Measurements from ENCODE around the gene CREB3. TPM values are rescaled to one million over a fixed set of nuclear protein-coding genes. Genes with fewer than 3 reads are reported as not detected.

Gene CREB3
- total and polyA plus RNA-seq, 9 donors: 31.2 to 41.5 (median 36.6) TPM

DNA sequence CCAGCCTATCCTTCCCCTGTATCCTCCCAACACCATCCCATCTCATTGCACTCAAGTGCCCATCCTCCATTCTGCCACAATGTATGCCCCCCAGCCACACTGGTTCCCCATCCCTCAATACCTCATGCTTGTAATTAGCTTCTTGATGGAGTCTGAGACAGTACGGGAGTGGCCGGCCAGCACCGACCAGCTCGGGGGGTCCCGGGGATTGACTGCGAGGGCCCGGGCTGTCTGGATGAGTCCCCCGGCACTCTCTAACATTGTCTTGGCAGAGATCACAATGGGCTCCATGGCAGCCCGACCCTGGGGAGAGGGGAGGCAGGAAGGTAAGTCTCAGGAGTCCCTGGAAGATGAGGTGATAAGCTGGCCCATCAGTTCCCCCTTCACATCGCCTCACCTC lies 25.5 kb upstream of the CREB3 start:
- no peaks in the 10 kb centered on the region for H3K36me3 ChIP-seq
- no peak for DNase-seq
- WGBS, 3 donors: 82 to 96% (median 89%) methylated on average over 9 to 10 of the region's 10 CpGs
- TF ChIP-seq POLR2A (IDR thresholded peaks at IDR 0.05) (no peak), EP300 (IDR thresholded peaks at IDR 0.05) (no peak)
- TF ChIP-seq, protein P1, sequence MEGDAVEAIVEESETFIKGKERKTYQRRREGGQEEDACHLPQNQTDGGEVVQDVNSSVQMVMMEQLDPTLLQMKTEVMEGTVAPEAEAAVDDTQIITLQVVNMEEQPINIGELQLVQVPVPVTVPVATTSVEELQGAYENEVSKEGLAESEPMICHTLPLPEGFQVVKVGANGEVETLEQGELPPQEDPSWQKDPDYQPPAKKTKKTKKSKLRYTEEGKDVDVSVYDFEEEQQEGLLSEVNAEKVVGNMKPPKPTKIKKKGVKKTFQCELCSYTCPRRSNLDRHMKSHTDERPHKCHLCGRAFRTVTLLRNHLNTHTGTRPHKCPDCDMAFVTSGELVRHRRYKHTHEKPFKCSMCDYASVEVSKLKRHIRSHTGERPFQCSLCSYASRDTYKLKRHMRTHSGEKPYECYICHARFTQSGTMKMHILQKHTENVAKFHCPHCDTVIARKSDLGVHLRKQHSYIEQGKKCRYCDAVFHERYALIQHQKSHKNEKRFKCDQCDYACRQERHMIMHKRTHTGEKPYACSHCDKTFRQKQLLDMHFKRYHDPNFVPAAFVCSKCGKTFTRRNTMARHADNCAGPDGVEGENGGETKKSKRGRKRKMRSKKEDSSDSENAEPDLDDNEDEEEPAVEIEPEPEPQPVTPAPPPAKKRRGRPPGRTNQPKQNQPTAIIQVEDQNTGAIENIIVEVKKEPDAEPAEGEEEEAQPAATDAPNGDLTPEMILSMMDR (IDR thresholded peaks at IDR 0.05): no peak
- no peak overlapping the region for H3K27ac ChIP-seq
- no peaks in the 10 kb centered on the region for H3K4me1 ChIP-seq (ENCODE audit: insufficient read depth)
- H3K4me3 ChIP-seq: no peak overlapping the region
- H3K27me3 ChIP-seq: no peaks in the 10 kb centered on the region
- no peaks in the 10 kb centered on the region for H3K9me3 ChIP-seq
- intact Hi-C loops (cut with DNase I): no loop called here

DNA sequence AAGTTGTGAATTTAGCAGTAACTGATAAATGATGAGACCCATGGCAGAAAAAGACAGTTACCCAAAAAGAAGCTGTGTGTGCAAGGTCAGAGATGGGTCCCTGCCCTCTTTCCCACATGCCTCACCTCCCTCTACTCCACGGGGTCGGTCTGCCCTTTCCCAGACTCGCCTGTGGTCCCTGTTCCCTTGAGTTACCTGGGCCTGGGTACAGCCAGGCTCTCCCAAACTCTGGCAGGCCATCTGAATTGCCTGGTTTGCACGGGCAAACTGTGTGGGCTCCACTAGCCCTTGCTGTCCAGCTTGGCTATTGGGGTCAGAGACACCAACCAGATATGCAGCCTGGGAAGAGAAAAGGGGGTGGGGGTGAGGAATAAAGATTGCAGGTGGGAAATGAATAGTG lies 24.3 kb upstream of the CREB3 start:
- H3K27me3 ChIP-seq: no peaks in the 10 kb centered on the region
- no peak for DNase-seq
- H3K4me1 ChIP-seq (ENCODE audit: insufficient read depth): no peaks in the 10 kb centered on the region
- no peak overlapping the region for H3K4me3 ChIP-seq
- no peak overlapping the region for H3K27ac ChIP-seq
- TF ChIP-seq, protein P1 (IDR thresholded peaks at IDR 0.05): no peak
- no peak for TF ChIP-seq EP300 (IDR thresholded peaks at IDR 0.05)
- TF ChIP-seq POLR2A (IDR thresholded peaks at IDR 0.05): no peak
- intact Hi-C loops (cut with DNase I): no loop called here
- H3K36me3 ChIP-seq: no peaks in the 10 kb centered on the region
- no peaks in the 10 kb centered on the region for H3K9me3 ChIP-seq
- WGBS, 3 donors: 86 to 93% (median 87%) methylated on average over 4 of the region's 4 CpGs

DNA sequence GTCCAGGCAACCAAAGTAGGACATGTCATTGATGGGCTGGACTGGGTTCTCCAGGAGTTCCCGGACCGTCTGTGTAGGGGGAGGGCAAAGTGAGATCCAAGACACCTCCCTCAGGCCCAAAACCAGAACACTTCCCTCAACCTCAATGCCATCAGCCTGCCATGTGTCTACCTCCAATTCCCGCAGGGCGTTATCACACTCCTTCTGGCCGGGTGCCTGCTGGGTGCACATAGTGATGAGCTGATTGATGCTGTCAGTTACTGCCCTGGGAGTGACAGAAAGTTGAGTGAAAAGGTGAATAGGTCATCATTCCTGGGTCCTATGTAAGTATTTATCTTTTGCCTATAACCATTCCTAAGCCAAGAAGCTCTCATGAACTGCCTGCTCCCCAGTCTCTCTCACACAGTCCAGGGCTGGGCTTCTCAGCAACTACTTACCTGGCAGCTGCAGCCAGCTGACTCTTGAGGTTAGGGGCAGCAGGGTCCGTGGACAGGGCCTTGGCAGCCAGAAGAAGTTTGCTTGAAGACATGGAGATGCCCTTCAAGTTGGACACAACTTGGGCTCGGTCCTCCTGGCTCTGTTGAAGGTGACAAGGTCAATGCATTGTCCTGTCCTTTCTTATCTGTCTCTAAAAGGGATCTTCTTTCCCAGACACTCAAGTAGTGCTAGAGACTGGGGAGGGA lies 21.5 kb upstream of the CREB3 start:
- no peak for DNase-seq
- no peaks in the 10 kb centered on the region for H3K27me3 ChIP-seq
- no peaks in the 10 kb centered on the region for H3K4me1 ChIP-seq (ENCODE audit: insufficient read depth)
- H3K9me3 ChIP-seq: no peaks in the 10 kb centered on the region
- 64 to 82% (median 75%) methylated on average over 7 of the region's 7 CpGs for WGBS, 3 donors
- H3K27ac ChIP-seq: no peak overlapping the region
- H3K36me3 ChIP-seq: no peaks in the 10 kb centered on the region
- H3K4me3 ChIP-seq: no peak overlapping the region
- intact Hi-C loops (cut with DNase I): no loop called here
- TF ChIP-seq, protein P1 (IDR thresholded peaks at IDR 0.05): no peak
- no peak for TF ChIP-seq POLR2A (IDR thresholded peaks at IDR 0.05)
- TF ChIP-seq EP300 (IDR thresholded peaks at IDR 0.05): no peak

DNA sequence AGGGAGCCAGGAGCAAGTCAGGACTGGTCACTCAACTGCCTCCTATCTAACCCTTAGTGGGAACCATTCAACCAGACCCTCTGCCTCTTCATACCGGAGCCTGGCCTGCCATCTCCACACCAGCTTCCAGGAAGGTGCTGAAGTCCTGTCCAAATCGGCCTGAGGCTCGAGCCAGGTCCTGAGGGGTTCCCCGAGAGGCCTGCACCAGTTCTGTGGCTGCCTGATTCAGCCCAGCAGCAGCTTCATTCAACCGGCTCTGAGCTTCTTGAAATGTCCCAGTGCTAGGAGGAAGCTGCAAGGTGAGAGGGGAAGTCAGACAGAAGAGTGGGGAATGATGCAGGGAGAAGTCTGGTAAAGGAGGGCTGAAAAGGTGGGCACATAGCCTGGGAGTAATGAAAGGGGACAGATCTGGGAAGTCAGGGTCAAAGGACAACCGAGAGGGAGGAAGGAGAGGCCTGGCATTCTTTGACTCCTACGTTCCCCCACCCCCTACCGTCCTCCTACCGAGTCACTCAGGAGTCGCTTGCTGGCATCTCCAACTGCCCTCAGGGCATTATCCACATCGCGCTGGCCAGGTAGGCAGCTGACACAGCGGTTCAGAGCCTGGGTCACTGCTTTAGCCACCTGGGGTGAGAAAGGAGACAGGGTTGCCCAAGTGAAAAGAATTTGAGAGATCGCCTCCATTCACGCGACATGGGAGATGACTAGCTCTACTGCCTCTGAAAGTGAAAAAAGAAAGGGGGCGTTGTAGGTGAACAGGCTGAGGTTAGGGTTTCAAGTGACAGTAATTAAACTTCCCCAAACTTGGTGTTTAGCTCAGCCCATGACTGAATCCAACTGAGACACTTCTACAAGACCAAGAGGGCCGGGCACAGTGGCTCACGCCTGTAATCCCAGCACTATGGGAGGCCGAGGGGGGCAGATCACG lies 20.7 kb upstream of the CREB3 start:
- Histone ChIP-seq H3K27ac (no peak overlapping the region), H3K27me3 (no peaks in the 10 kb centered on the region), H3K4me3 (no peak overlapping the region), H3K4me1 (ENCODE audit: insufficient read depth) (no peaks in the 10 kb centered on the region), H3K9me3 (no peaks in the 10 kb centered on the region), H3K36me3 (no peaks in the 10 kb centered on the region)
- TF ChIP-seq POLR2A (IDR thresholded peaks at IDR 0.05) (no peak), EP300 (IDR thresholded peaks at IDR 0.05) (no peak)
- TF ChIP-seq, protein P1 (IDR thresholded peaks at IDR 0.05): no peak
- no peak for DNase-seq
- intact Hi-C loops (cut with DNase I): no loop called here
- 82 to 89% (median 86%) methylated on average over 21 of the region's 21 CpGs for WGBS, 3 donors
